DND-41 (cell line): ENCODE measurements around the gene ZNF644.

Source experiments
- ATAC-seq: fragments of 200-7000 bp; cut with Tn5 transposase; 3 replicates; pipeline ENCODE4 v1.9.1; 2021; ENCODE audit warnings: low read depth; ENCODE audit not compliant: insufficient read depth
- DNase-seq: peaks from one replicate; pipeline ENCODE4 v3.0.0-alpha.2; 2020
- H2AFZ ChIP-seq: 2 replicates; pipeline ENCODE4 v1.6.0; 2012; ENCODE audit warnings: low read depth, low read length
- H3K27ac ChIP-seq: 2 replicates; pipeline ENCODE4 v1.5.1; 2012; ENCODE audit warnings: low read length, inconsistent platforms
- H3K27me3 ChIP-seq: fragments of 200-600 bp; sonication (generic); 2 replicates; pipeline ENCODE4 v1.6.0; 2012; ENCODE audit warnings: low read length, mild to moderate bottlenecking, inconsistent platforms; ENCODE audit not compliant: insufficient read depth, poor library complexity
- H3K36me3 ChIP-seq: 2 replicates; pipeline ENCODE4 v1.5.1; 2012; ENCODE audit warnings: low read length, inconsistent platforms; ENCODE audit not compliant: insufficient read depth
- H3K4me1 ChIP-seq: 2 replicates; pipeline ENCODE4 v1.5.1; 2012; ENCODE audit warnings: mild to moderate bottlenecking, low read length; ENCODE audit not compliant: insufficient read depth
- H3K4me2 ChIP-seq: 2 replicates; pipeline ENCODE4 v1.6.0; 2012; ENCODE audit warnings: mild to moderate bottlenecking, moderate library complexity, low read length, inconsistent platforms; ENCODE audit not compliant: insufficient read depth
- H3K4me3 ChIP-seq, 2 experiments: fragments of 200-600 bp in 1 of 2; shearing (Covaris generic) in 1 of 2; 2 replicates each; pipeline ENCODE4 v1.5.1; 2012 to 2016; ENCODE audit warnings: inconsistent platforms in 2 of 2, low read length in 2 of 2, mild to moderate bottlenecking in 2 of 2, low read depth in 1 of 2, moderate library complexity in 1 of 2
- H3K79me2 ChIP-seq: 2 replicates; pipeline ENCODE4 v1.6.0; 2012; ENCODE audit warnings: low read length, inconsistent platforms; ENCODE audit not compliant: insufficient read depth
- H3K9ac ChIP-seq: 2 replicates; pipeline ENCODE4 v1.6.0; 2012; ENCODE audit warnings: low read depth, mild to moderate bottlenecking, inconsistent platforms, low read length, moderate library complexity
- H3K9me3 ChIP-seq: 2 replicates; pipeline ENCODE4 v1.5.1; 2012; ENCODE audit warnings: low read length, moderate library complexity, mild to moderate bottlenecking, inconsistent platforms; ENCODE audit not compliant: insufficient read depth, severe bottlenecking
- H4K20me1 ChIP-seq: 2 replicates; pipeline ENCODE4 v1.6.0; 2012; ENCODE audit warnings: low read length; ENCODE audit not compliant: insufficient read depth
- CTCF ChIP-seq: IDR thresholded peaks from 2 replicates; pipeline ENCODE4 v1.5.1; 2012; ENCODE audit warnings: borderline replicate concordance, low read length, moderate library complexity, mild to moderate bottlenecking; ENCODE audit not compliant: poor library complexity, severe bottlenecking; ENCODE audit errors: extremely low read depth
- EZH2 ChIP-seq: IDR thresholded peaks from 3 replicates; pipeline ENCODE4 v1.6.1; 2012; ENCODE audit warnings: borderline replicate concordance, low read depth, mild to moderate bottlenecking, moderate library complexity, low read length, inconsistent platforms; ENCODE audit not compliant: severe bottlenecking

The ZNF644 gene

GRCh38 chr1:90922202-90922601 lies 99.6 kb downstream of the ZNF644 start:
- H4K20me1 ChIP-seq = peaks cover 40% of the 10 kb centered on the region; the same call in 1 of the 2 replicates
- no peaks in the 10 kb centered on the region for H3K9me3 ChIP-seq
- H3K36me3 ChIP-seq = peaks cover 15% of the 10 kb centered on the region
- H3K9ac ChIP-seq = no peak overlapping the region
- DNase-seq (no peak), ATAC-seq (no peak)
- H3K4me2 ChIP-seq = no peak overlapping the region
- no peak overlapping the region for H3K27ac ChIP-seq
- H2AFZ ChIP-seq = no peak overlapping the region
- H3K79me2 ChIP-seq = peaks cover 99% of the 10 kb centered on the region
- no peak for TF ChIP-seq CTCF
- no peak for TF ChIP-seq EZH2
- H3K4me3 ChIP-seq = no peak overlapping the region
- peaks cover 71% of the 10 kb centered on the region for H3K4me1 ChIP-seq
- H3K27me3 ChIP-seq = no peaks in the 10 kb centered on the region

- peaks cover 27% of the 10 kb centered on the region; the same call in 1 of the 2 replicates for H4K20me1 ChIP-seq
- H3K4me3 ChIP-seq = no peak overlapping the region
- H3K9me3 ChIP-seq = no peaks in the 10 kb centered on the region
- no peak overlapping the region for H3K9ac ChIP-seq
- peaks cover 94% of the 10 kb centered on the region for H3K79me2 ChIP-seq
- no peak for TF ChIP-seq EZH2
- no peak for TF ChIP-seq CTCF
- ATAC-seq = peak; percentile 39; the same call in 1 of the 3 replicates
- no peaks in the 10 kb centered on the region for H3K27me3 ChIP-seq
- DNase-seq = no peak
- H3K36me3 ChIP-seq = peaks cover 34% of the 10 kb centered on the region
- H2AFZ ChIP-seq = no peak overlapping the region
- H3K4me1 ChIP-seq = peaks cover 52% of the 10 kb centered on the region
- H3K4me2 ChIP-seq = no peak overlapping the region
- peak overlapping the region; percentile 7; the same call in 1 of the 2 replicates for H3K27ac ChIP-seq
Measured at GRCh38 chr1:90919900-90920299, 101.9 kb downstream of the ZNF644 start.

GRCh38 chr1:90919190-90919719 lies 102.6 kb downstream of the ZNF644 start:
- Histone ChIP-seq H2AFZ (no peak overlapping the region), H3K4me1 (peaks cover 46% of the 10 kb centered on the region), H3K79me2 (peaks cover 90% of the 10 kb centered on the region), H3K9me3 (no peaks in the 10 kb centered on the region), H3K27me3 (no peaks in the 10 kb centered on the region), H3K4me3 (no peak overlapping the region), H3K27ac (peak overlapping the region; percentile 53), H3K9ac (no peak overlapping the region), H3K4me2 (no peak overlapping the region), H4K20me1 (peaks cover 27% of the 10 kb centered on the region; the same call in 1 of the 2 replicates), H3K36me3 (peaks cover 40% of the 10 kb centered on the region)
- TF ChIP-seq CTCF (no peak), EZH2 (no peak)
- DNase-seq = no peak
- ATAC-seq = peak; percentile 88
